Ureter (tissue), 1 donor: ENCODE results near the gene TGIF1. TPM values are rescaled to one million over a fixed set of nuclear protein-coding genes. Genes with fewer than 3 reads are reported as not detected.
"Not testable (repeated sequence)": the region's sequence is repeated elsewhere in the genome, so short reads cannot be mapped to it uniquely, and the experiment has no call there.

Experiments used
- DNase-seq: peaks from one replicate; pipeline ENCODE4 v3.0.0-alpha.2; 2020; ENCODE audit warnings: low spot score
- total RNA-seq: library from RNA; stranded (reverse); gene quantifications from one replicate; pipeline ENCODE4 v1.2.4, GENCODE V29; 2023
- donor health status: DM: yes; HTN: yes; CAD: no.

TGIF1 gene
- total RNA-seq = 64.0 TPM

DNA sequence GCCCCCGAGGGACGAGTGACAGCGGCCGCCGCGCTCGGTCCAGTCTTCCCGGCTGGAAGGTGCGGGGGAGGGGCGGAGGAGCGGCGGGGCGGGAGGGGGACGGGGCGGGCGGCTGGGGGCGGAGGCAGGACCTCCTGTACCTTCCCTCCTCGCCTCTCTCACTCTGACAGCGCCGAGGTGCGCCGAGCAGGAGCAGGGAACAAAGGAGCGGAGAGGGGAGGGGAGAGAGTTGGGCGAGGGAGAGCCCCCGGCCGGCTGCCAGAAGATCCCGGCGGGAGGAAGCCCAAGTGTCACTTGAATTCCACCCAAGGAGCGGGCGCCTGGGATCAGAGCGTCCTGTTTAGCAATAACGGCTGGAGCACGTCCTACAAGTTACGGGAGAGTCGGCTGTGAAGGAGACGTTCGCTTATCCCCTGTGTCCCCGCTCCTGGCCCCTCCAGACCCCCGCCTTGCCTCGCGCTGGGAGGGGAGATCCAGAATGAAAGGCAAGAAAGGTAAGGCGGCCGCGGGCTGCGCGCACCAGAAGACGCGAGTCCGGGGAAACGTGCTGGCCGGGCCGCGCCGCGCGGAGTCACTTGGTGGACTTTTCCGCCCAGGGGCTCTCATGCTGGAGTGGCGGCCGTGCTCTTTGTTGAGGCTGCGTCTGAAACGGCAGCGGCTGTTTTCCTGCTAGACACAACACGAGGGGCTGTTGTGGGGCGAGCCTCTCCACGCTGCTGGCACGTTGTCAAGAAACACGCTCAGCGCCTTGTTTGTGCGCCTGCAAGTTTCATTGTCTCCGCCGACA is at the start of gene TGIF1:
TGIF1 (plus strand) TSS at position 161 of the 787 bp plus-strand sequence; CDS start at position 479, 318 bp downstream.
- DNase-seq = peak; percentile 87

GRCh38 chr18:3400567-3401296 is 49.2 kb upstream of the TGIF1 start:
- DNase-seq = no peak

- DNase-seq = no peak
Observed at GRCh38 chr18:3401669-3402620, 48.0 kb upstream of the TGIF1 start.

DNA sequence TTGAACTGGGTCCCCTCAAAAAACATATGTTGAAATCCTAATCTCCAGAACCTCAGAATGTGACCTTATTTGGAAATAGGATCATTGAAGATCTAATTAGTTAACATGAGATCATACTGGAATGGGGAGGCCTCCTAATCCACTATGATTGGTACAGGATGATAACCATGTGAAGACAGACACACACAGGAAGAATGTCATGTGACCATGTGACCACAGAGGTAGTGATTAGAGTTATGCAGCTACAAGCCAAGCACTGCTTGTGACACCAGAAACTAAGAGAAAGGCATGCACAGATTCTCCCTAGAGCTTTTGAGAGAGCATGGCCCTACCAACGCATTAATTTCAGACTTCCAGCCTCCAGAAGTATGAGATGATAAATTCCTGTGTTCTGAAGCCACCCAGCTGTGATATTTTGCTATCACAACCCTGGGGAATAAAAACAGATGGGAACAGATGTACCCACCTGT is 47.0 kb upstream of the TGIF1 start:
- DNase-seq = no peak

DNA sequence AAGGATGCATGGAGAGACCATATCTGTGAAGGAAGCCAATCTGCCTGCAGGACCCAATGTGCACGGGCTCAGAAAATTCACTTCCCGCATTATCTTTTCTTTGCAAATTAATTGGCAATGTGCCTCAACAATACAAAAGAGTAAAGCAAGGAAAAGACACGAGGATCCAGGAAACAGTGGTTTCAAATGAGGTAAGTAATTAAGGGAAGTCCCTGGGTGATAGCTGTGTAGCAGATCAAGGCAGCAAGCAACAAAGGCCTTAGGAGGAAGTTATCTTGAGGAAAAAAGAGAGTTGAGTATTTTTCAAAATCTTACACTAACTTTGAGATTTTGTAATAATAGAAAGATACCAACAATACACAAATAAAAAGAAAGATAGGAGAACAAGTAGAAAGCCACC is 44.3 kb upstream of the TGIF1 start:
- no peak for DNase-seq

GRCh38 chr18:3408107-3408506 is 41.9 kb upstream of the TGIF1 start:
- DNase-seq = no peak

GRCh38 chr18:3409811-3410210 is 40.2 kb upstream of the TGIF1 start:
- DNase-seq = no peak

GRCh38 chr18:3410273-3410672 is 39.7 kb upstream of the TGIF1 start:
- no peak for DNase-seq

GRCh38 chr18:3410876-3411275 is 39.1 kb upstream of the TGIF1 start:
- not testable (repeated sequence) for DNase-seq

GRCh38 chr18:3411327-3411726 is 38.6 kb upstream of the TGIF1 start:
- DNase-seq = no peak

- DNase-seq = peak; percentile 56
Observed at GRCh38 chr18:3411854-3412268, 38.1 kb upstream of the TGIF1 start.

DNA sequence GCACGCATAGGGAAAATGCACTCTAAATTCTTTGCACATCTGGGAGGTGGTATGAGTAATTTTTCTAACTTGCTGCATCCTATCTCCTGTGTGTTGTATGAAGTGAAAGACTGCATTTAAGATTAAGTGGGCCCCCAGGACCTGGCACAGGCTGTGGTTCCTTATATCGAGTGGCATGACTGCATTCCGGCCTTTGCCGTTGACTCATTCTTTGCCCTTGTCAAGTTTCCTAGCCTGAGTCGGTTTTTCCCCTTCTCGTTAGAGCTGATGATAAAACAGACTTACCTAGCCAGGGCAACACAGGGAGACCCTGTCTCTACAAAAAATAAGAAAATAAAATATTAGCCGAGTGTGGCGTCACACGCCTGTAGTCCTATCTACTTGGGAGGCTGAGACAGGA is 37.4 kb upstream of the TGIF1 start:
- DNase-seq = peak; percentile 72

DNA sequence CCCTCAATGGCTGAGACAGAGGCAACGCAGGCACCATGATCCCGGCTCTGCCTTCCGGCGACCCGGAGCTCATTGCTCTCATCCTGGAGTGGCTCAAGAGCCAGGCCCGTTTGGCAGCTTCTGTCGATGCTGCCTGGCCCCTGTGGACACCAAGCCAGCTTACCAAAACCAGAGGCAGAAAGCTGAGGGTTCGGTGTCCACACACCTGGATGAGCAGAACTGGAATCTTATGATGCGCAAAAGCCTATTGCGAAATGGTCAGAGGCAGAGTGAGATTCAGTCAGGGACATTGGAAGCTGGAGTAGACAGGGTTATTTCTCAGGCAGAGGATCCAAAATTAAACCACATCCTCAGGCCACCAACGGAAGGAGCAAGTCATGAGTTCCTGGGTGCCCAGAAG is 34.9 kb upstream of the TGIF1 start:
- DNase-seq = no peak

DNA sequence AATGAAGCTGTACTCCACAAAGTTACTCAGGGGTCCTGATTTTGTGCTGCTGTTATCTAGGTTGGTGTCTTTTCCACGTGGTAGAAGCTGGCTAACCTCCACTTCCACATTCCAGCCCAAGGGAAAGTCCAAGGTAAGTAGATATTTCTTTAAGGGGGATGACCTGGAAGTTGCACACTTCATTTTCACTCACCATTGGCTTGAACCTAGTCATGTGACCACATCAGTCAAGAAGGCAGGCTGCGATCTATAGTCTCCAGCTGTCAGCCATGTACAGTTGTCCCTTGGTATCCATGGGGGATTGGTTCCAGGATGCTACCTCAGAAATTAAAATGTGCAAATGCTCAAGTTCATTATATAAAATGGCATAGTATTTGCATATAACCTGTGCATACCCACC is 31.9 kb upstream of the TGIF1 start:
- no peak for DNase-seq

DNA sequence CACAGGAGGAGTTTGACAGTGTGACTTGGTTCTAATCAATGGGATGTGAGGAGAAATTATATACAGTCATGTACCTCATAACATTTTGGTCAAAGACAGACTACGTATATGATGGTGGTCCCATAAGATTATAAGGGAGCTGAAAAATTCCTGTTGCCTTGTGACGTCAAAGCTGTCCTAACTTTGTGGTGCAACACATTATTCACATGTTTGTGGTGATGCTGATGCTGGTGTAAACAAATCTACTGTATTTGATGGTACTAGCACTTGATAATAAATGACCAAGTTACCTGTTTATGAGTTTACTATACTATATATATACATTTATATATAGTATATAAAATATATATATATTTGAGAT is 29.1 kb upstream of the TGIF1 start:
- no peak for DNase-seq

DNA sequence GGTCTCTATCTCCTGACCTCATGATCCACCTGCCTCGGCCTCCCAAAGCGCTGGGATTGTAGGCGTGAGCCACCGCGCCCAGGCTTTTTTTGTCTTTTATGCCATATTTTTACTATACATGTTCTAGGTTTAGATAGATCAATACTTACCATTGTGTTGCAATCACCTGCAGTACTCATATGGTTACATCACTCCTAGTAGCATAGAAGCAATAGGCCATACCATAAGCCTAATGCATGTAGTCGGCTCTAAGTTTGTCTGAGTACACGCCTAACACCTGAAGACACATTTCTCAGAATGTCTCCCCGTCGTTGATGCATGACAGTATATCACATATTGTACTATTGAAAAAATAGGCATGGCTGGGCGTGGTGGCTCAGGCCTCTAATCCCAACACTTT is 27.1 kb upstream of the TGIF1 start:
- DNase-seq = no peak

DNA sequence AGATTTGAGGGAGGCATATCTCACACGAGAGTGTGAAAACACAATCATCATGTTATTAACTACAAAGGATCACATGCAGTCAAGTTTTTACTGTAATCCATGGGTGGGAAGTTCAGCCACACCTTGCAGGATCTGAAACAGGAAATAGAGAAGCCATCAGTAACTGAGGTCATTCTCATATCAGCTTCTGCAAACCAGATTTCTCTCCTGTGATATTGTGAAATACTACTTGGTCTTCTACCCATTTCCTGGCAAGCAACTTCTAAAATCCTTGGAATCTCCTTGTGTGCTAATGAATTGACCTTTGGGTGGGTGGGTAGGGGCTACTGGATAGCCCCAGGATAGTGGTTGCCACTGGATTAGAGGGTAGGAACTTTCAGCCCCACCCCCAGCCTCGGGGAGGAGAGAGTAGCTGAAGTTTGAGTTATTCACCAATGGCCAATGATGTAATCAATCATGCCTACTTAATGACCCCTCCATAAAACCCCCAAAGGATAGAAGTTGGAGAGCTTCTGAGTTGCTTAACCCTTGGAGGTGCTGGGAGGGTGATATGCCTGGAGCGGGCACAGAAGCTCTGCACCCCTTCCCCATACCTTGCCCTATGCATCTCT is 25.6 kb upstream of the TGIF1 start:
- DNase-seq = no peak

DNA sequence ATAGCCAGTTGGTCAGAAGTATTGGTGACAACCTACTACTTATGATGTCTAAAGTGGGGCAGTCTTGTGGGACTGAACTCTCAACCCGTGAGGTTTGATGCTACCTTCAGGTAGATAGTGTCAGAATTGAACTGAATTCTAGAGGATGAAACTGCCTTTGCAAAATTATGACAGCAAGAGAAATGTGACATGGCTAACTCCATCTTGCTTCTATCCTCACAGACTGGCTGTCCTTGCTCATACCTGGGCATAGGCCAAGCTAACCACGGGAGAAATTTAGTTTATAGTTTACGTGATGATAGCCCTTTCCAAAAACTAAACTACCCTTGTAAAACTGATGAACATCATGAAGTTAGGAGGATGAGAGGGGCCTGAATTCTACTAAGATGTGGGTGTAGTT is 24.9 kb upstream of the TGIF1 start:
- no peak for DNase-seq

DNA sequence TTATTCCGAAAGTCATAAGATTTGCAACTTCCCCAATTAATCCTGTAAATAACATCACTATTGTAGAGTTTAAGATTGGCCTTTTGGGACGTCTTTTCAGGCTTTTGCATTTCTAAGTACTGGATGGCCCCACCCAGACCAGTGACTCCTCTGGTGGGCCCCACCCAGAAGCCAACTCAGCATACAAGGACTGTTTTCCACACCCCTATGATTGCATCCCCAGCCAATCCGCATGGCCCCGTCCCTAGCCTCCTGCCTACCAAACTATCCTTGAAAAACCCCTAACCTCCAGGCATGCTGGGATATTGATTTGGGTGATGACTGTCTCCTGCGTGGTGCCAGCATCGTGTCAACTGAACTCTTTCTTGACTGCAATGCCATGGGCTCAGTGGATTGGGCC is 24.5 kb upstream of the TGIF1 start:
- DNase-seq = no peak

DNA sequence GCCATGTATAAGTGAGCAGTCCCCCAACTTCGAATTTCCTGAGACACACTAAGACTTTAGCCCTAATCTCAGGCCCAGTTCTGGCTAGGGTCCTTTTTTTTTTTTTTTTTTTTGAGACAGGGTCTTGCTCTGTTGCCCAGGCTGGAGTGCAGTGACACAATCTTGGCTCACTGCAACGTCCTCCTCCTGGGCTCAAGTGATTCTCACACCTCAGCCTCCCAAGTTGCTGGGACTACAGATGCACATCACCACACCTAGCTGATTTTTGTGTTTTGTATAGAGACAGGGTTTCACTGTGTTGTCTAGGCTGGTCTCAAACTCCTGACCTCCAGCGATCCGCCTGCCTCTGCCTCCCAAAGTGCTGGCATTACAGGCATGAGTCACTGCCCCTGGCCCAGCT is 23.9 kb upstream of the TGIF1 start:
- no peak for DNase-seq

DNA sequence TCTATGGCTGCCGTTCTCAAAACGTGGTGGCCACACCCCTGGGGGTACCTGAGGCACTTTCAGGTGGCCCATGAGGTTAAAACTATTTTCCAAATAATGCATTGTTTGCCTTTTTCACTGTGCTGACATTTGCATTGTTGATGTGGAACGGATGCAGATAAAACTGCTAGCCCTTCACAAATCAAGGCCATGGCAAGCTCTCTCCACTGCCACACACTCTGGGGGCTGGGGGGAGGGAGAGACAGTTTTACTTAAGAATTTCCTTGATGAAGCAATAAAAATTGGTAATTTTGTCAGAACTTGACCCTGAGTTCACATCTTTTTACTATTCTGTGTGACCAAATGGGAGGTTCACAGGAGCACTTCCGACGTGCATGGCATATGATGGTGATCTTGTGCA is 22.0 kb upstream of the TGIF1 start:
- DNase-seq = no peak

DNA sequence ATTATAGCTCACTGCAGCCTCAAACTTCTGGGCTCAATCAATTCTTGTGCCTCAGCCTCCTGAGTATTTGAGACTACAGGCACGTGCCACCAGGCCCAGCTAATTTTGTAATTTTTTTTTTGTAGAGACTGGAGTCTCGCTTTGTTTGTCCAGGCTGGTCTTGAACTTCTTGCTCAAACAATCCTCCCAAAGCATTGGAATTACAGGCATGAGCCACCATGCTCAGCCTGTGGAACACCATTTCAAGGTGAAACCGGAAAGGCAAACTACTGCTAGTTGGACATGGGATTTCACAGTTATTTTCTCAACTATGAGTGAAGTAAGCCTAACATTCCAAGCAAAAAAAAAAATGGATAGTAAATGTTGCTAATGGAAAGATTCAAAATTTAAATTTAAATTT is 20.9 kb upstream of the TGIF1 start:
- DNase-seq = no peak
